H1 (cell line): Measurements from ENCODE around the gene RNPEPL1. TPM values are rescaled to one million over a fixed set of nuclear protein-coding genes. Genes with fewer than 3 reads are reported as not detected.

Source experiments
- CTCF ChIA-PET: fragments of 300-600 bp; sonication (Branson Sonifier 250); formaldehyde crosslinking; loops from one replicate; lab custom pipeline; 2021; ENCODE audit not compliant: partially characterized antibody; lab: Charles Lee
- POLR2A ChIA-PET: fragments of 300-600 bp; sonication (Branson Sonifier 250); formaldehyde crosslinking; loops from one replicate; lab custom pipeline; 2021; ENCODE audit warnings: inconsistent platforms; ENCODE audit not compliant: partially characterized antibody; lab: Charles Lee
- DNase-seq, 2 experiments: peaks; one replicate each; pipeline versions ENCODE4 v3.0.0 to v3.0.0-alpha.2; 2010 to 2022; ENCODE audit warnings: low spot score in 2 of 2, low read depth in 1 of 2, mixed read lengths in 1 of 2
- FAIRE-seq: peaks from 2 replicates; lab custom pipeline; 2011; peaks lifted over from hg19 to GRCh38; lab: Jason Lieb, UNC
- H2AFZ ChIP-seq: 2 replicates; pipeline ENCODE4 v1.8.1; 2012; ENCODE audit warnings: low read length, inconsistent platforms
- H2AK5ac ChIP-seq: 2 replicates; pipeline ENCODE4 v1.6.1; 2013; ENCODE audit warnings: low read depth, low read length
- H2BK120ac ChIP-seq: replicated peaks from 2 replicates; pipeline ENCODE3; 2013; ENCODE audit warnings: low read depth, low read length, inconsistent platforms
- H2BK12ac ChIP-seq: 2 replicates; pipeline ENCODE4 v1.6.1; 2013; ENCODE audit warnings: low read depth, low read length
- H2BK15ac ChIP-seq: 2 replicates; pipeline ENCODE4 v1.6.1; 2013; ENCODE audit warnings: low read length
- H2BK20ac ChIP-seq: 2 replicates; pipeline ENCODE4 v1.6.1; 2013; ENCODE audit warnings: low read length
- H2BK5ac ChIP-seq: 2 replicates; pipeline ENCODE4 v1.6.1; 2013; ENCODE audit warnings: low read depth, low read length
- H3K14ac ChIP-seq: 2 replicates; pipeline ENCODE4 v1.6.1; 2013; ENCODE audit warnings: inconsistent platforms; ENCODE audit not compliant: insufficient read length
- H3K18ac ChIP-seq: 2 replicates; pipeline ENCODE4 v1.6.1; 2013; ENCODE audit warnings: low read length; ENCODE audit errors: extremely low read depth
- H3K23ac ChIP-seq: 2 replicates; pipeline ENCODE4 v1.6.1; 2013; ENCODE audit warnings: inconsistent platforms; ENCODE audit not compliant: insufficient read length
- H3K23me2 ChIP-seq: 2 replicates; pipeline ENCODE4 v1.6.1; 2013; ENCODE audit warnings: low read depth, low read length
- H3K27ac ChIP-seq: 2 replicates; pipeline ENCODE4 v1.6.1; 2011; ENCODE audit warnings: low read depth, low read length, inconsistent platforms
- H3K27me3 ChIP-seq, 4 experiments: replicated peaks in 1 of 4; 1 replicate in 1 of 4; 2 replicates in 3 of 4; pipeline versions ENCODE4 v1.6.1 to v1.8.1; 2011 to 2013; ENCODE audit warnings: low read length in 3 of 4, mild to moderate bottlenecking in 3 of 4, inconsistent platforms in 2 of 4, mixed read lengths in 2 of 4, moderate library complexity in 1 of 4; ENCODE audit not compliant: control insufficient read depth in 3 of 4, insufficient read depth in 3 of 4; ENCODE audit errors: extremely low read depth in 1 of 4
- H3K36me3 ChIP-seq, 4 experiments: 2 replicates each; pipeline versions ENCODE4 v1.6.1 to v1.8.1; 2011 to 2013; ENCODE audit warnings: mild to moderate bottlenecking in 4 of 4, low read length in 3 of 4, moderate library complexity in 2 of 4, control low read depth in 1 of 4, inconsistent platforms in 1 of 4; ENCODE audit not compliant: insufficient read depth in 4 of 4, control insufficient read depth in 2 of 4
- H3K4ac ChIP-seq: replicated peaks from 2 replicates; pipeline ENCODE3; 2013; ENCODE audit warnings: low read length, low read depth, mixed read lengths, inconsistent platforms; ENCODE audit not compliant: insufficient read length
- H3K4me1 ChIP-seq, 4 experiments: replicated peaks in 1 of 4; 1 replicate in 1 of 4; 2 replicates in 3 of 4; pipeline versions ENCODE4 v1.6.1 to v1.8.1; 2011 to 2013; ENCODE audit warnings: low read length in 3 of 4, inconsistent platforms in 2 of 4, mixed read lengths in 1 of 4; ENCODE audit not compliant: insufficient read depth in 4 of 4, control insufficient read depth in 3 of 4
- H3K4me2 ChIP-seq, 2 experiments: 2 replicates each; pipeline versions ENCODE4 v1.6.1 to v1.8.1; 2011 to 2013; ENCODE audit warnings: low read depth in 2 of 2, low read length in 2 of 2, control low read depth in 1 of 2, inconsistent platforms in 1 of 2, mild to moderate bottlenecking in 1 of 2; ENCODE audit not compliant: insufficient read depth in 1 of 2
- H3K4me3 ChIP-seq, 4 experiments: fragments of 200-600, 300-600 bp in 1 of 4; sonication (generic), shearing (Covaris generic), sonication (Bioruptor Twin) in 1 of 4; 2 replicates each; pipeline versions ENCODE4 v1.5.1 to v1.8.1; 2011 to 2016; ENCODE audit warnings: low read length in 4 of 4, low read depth in 3 of 4, control low read depth in 2 of 4, inconsistent platforms in 2 of 4, mild to moderate bottlenecking in 2 of 4, mixed read lengths in 1 of 4, moderate library complexity in 1 of 4; ENCODE audit not compliant: insufficient read depth in 2 of 4; ENCODE audit errors: extremely low read depth in 1 of 4
- H3K56ac ChIP-seq: replicated peaks from 2 replicates; pipeline ENCODE3; 2013; ENCODE audit warnings: low read depth, mild to moderate bottlenecking, mixed read lengths, low read length, inconsistent platforms; ENCODE audit not compliant: insufficient read length
- H3K79me1 ChIP-seq: 2 replicates; pipeline ENCODE4 v1.6.1; 2013; ENCODE audit warnings: low read depth, low read length, control low read depth
- H3K79me2 ChIP-seq, 2 experiments: 2 replicates each; pipeline versions ENCODE4 v1.6.1 to v1.8.1; 2012 to 2013; ENCODE audit warnings: low read length in 2 of 2, mild to moderate bottlenecking in 2 of 2, inconsistent platforms in 1 of 2; ENCODE audit not compliant: insufficient read depth in 2 of 2, control insufficient read depth in 1 of 2
- H3K9ac ChIP-seq, 4 experiments: replicated peaks in 1 of 4; 1 replicate in 1 of 4; 2 replicates in 3 of 4; pipeline versions ENCODE4 v1.6.1 to v1.8.1; 2011 to 2013; ENCODE audit warnings: low read depth in 3 of 4, low read length in 3 of 4, control low read depth in 2 of 4, mild to moderate bottlenecking in 2 of 4, moderate library complexity in 2 of 4, inconsistent platforms in 1 of 4; ENCODE audit errors: extremely low read depth in 1 of 4
- H3K9me3 ChIP-seq, 2 experiments: 2 replicates each; pipeline versions ENCODE4 v1.6.1 to v1.8.1; 2012 to 2013; ENCODE audit warnings: mild to moderate bottlenecking in 2 of 2, moderate library complexity in 2 of 2, control low read depth in 1 of 2, inconsistent platforms in 1 of 2, low read depth in 1 of 2, low read length in 1 of 2, mixed read lengths in 1 of 2; ENCODE audit not compliant: insufficient read depth in 2 of 2
- H4K20me1 ChIP-seq, 2 experiments: replicated peaks in 1 of 2; 2 replicates each; pipeline versions ENCODE3 to v1.8.1; 2011 to 2013; ENCODE audit warnings: inconsistent platforms in 2 of 2, low read length in 2 of 2, mild to moderate bottlenecking in 1 of 2; ENCODE audit not compliant: insufficient read depth in 2 of 2, control insufficient read depth in 1 of 2
- H4K5ac ChIP-seq: 2 replicates; pipeline ENCODE4 v1.6.1; 2013; ENCODE audit warnings: low read length, low read depth, mixed read lengths, inconsistent platforms; ENCODE audit not compliant: insufficient read length
- H4K8ac ChIP-seq: 2 replicates; pipeline ENCODE4 v1.8.0; 2013; ENCODE audit warnings: mild to moderate bottlenecking, moderate library complexity, low read length, inconsistent platforms; ENCODE audit not compliant: insufficient read depth; ENCODE audit errors: extremely low read depth
- H4K91ac ChIP-seq: replicated peaks from 2 replicates; pipeline ENCODE3; 2013; ENCODE audit warnings: low read length, mixed read lengths, inconsistent platforms; ENCODE audit not compliant: insufficient read length
- BCL11A ChIP-seq, 2 experiments: IDR thresholded peaks; one replicate each; pipeline ENCODE4 v1.6.1; 2011; ENCODE audit warnings: low read depth in 2 of 2, low read length in 2 of 2, mild to moderate bottlenecking in 2 of 2
- CBX8 ChIP-seq: fragments of 300-800, 300-1000 bp; sonication (generic); IDR thresholded peaks from 2 replicates; pipeline ENCODE4 v1.7.1; 2016; ENCODE audit warnings: low read depth, low read length, borderline replicate concordance
- CEBPB ChIP-seq: IDR thresholded peaks from 2 replicates; pipeline ENCODE4 v1.6.1; 2012; ENCODE audit warnings: low read depth, low read length
- CHD2 ChIP-seq: IDR thresholded peaks from 2 replicates; pipeline ENCODE4 v1.6.1; 2012; ENCODE audit warnings: low read length, improper control_type of control experiment
- GABPA ChIP-seq: IDR thresholded peaks from 2 replicates; pipeline ENCODE4 v1.6.1; 2011; ENCODE audit warnings: mild to moderate bottlenecking, low read length, moderate library complexity, borderline replicate concordance; ENCODE audit not compliant: insufficient read depth
- KDM1A ChIP-seq: fragments of 200-600, 300-600 bp; sonication (generic); IDR thresholded peaks from 2 replicates; pipeline ENCODE4 v1.7.1; 2016; ENCODE audit warnings: mild to moderate bottlenecking, low read length, borderline replicate concordance
- PHF8 ChIP-seq: fragments of 200-600 bp; sonication (generic); conservative IDR thresholded peaks from 2 replicates; pipeline ENCODE4 v1.7.1; 2012; ENCODE audit warnings: low read depth, mild to moderate bottlenecking, inconsistent platforms, low read length, moderate library complexity
- RBBP5 ChIP-seq: IDR thresholded peaks from 2 replicates; pipeline ENCODE4 v1.7.1; 2012; ENCODE audit warnings: low read depth, mild to moderate bottlenecking, inconsistent platforms, low read length, moderate library complexity, borderline replicate concordance
- SIX5 ChIP-seq: IDR thresholded peaks from 2 replicates; pipeline ENCODE4 v1.6.1; 2011; ENCODE audit warnings: mild to moderate bottlenecking, low read depth, low read length
- TAF7 ChIP-seq: optimal IDR thresholded peaks from 2 replicates; pipeline ENCODE3; 2011; ENCODE audit warnings: low read depth, mild to moderate bottlenecking, inconsistent platforms, low read length, moderate library complexity, borderline replicate concordance
- TCF12 ChIP-seq: IDR thresholded peaks from 2 replicates; pipeline ENCODE4 v1.6.1; 2011; ENCODE audit warnings: low read depth, mild to moderate bottlenecking, low read length
- WGBS, 2 experiments: shearing (Covaris generic) in 1 of 2; methylation state at CpG; one replicate each; pipeline versions ENCODE4 v1.1.6 to v1.1.7; 2013 to 2015; ENCODE audit warnings: low lambda C conversion rate in 2 of 2, mixed read lengths in 2 of 2, inconsistent platforms in 1 of 2, low coverage in 1 of 2, missing lambda C conversion rate in 1 of 2; ENCODE audit not compliant: insufficient replicate concordance in 2 of 2, insufficient coverage in 1 of 2, insufficient read length in 1 of 2; ENCODE audit errors: extremely low coverage in 1 of 2, missing lambda C conversion rate in 1 of 2; 5-methylcytosine and 5-hydroxymethylcytosine counted together
- polyA plus RNA-seq, 7 experiments: library from polyadenylated mRNA; depleted of rRNA in 3 of 7; stranded (reverse) in 5 of 7; unstranded in 2 of 7; fragments of >200 nt in 5 of 7; fragments of 200-250 nt in 2 of 7; gene quantifications; 1 replicate in 5 of 7; 2 replicates in 1 of 7; 4 replicates in 1 of 7; pipeline versions ENCODE4 v1.2.1 to v1.2.3, GENCODE V29; 2011 to 2013; ENCODE audit warnings: missing spikeins in 2 of 7, mixed read lengths in 2 of 7
- total RNA-seq: library from RNA; stranded (reverse); fragmentation: NEBNext Ultra II Directional; extraction: Animal tissue kit (Norgen Biotek cat#: 25700); gene quantifications from 2 replicates; pipeline ENCODE4 v1.2.1, GENCODE V29; 2021
- TF ChIP-seq, protein P1 (sequence below): IDR thresholded peaks from 2 replicates; pipeline ENCODE4 v1.6.1; 2012; ENCODE audit warnings: inconsistent platforms

Gene RNPEPL1
- total and polyA plus RNA-seq, 2 of the 8 experiments (the other 6 are each of a cell fraction or from before 2014, with no cell fraction given), result 9.0 to 11.3 TPM

DNA sequence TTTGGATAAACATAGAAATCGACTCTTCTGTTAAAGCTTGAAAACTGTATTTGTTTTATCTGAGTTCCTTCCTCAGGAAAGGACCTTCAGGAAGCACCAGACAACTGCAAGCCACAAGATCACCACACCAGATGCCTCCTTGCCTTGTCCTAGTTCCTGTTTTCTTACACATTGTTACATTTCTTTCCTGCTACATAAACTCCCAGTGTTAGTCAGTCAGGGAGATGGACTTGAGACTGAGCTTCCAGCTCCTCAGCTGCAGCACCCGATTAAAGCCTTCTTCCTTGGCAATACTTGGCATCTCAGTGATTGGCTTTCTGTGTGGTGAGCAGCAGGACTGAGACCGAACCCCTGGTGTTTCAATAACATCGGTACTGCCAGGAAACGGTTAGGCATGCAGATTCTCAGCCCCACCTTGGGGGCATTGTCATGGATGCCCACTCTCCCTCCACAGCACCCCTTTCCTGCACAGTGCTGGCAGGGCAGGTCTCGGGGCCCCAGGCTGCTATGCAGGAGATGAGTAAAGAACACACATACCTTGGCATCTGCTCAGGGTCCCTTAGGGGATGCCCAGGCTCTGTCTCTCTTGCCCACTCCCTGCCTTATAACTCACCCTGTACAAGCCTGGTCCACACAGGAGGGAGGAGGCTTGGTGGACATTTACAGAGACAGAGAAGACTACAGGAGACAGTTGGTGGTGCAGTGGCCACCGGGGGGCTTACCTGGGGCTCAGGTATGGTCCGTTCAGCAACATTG, 43.1 kb upstream of the RNPEPL1 start:
- no peak overlapping the region for H3K18ac ChIP-seq
- H3K4me3 ChIP-seq, result no peak overlapping the region
- TF ChIP-seq SIX5, result no peak
- TF ChIP-seq CEBPB, result no peak
- TF ChIP-seq KDM1A, result no peak
- no peak for TF ChIP-seq GABPA
- no peak for TF ChIP-seq CHD2
- no peak for TF ChIP-seq BCL11A (IDR thresholded peaks at IDR 0.05; ENCODE audit: low read depth in 2 of 2, low read length in 2 of 2)
- TF ChIP-seq RBBP5, result no peak
- TF ChIP-seq CBX8, result no peak
- no peak for TF ChIP-seq TAF7
- TF ChIP-seq PHF8, result no peak
- TF ChIP-seq, protein P1, sequence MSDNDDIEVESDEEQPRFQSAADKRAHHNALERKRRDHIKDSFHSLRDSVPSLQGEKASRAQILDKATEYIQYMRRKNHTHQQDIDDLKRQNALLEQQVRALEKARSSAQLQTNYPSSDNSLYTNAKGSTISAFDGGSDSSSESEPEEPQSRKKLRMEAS, result no peak
- no peak for TF ChIP-seq TCF12
- H4K91ac ChIP-seq, result no peak overlapping the region
- peaks cover 0 to 9% (median 7%) of the 10 kb centered on the region in 4 experiments; a peak in 4 of 7 replicates for H3K27me3 ChIP-seq
- FAIRE-seq, result no peak
- H3K79me2 ChIP-seq, result no peaks in the 10 kb centered on the region
- no peak overlapping the region for H3K23ac ChIP-seq
- peaks cover 0 to 5% (median 3%) of the 10 kb centered on the region in 4 experiments; a peak in 4 of 7 replicates for H3K4me1 ChIP-seq
- no peak overlapping the region for H2BK5ac ChIP-seq
- H4K20me1 ChIP-seq, result peaks cover 0 to 5% of the 10 kb centered on the region in 2 experiments
- no peak overlapping the region for H2BK15ac ChIP-seq
- no peak overlapping the region for H2AK5ac ChIP-seq
- H2BK120ac ChIP-seq, result no peak overlapping the region
- peak in 1 of 2 experiments; percentile 8 for DNase-seq
- H3K4ac ChIP-seq, result no peak overlapping the region
- H3K9ac ChIP-seq, result no peak overlapping the region
- ChIA-PET POLR2A (no interaction called here), CTCF (interaction anchor here (3.4 kb wide), 1 partner anchor 12 kb away, joined by 14 read pairs; no protein-coding TSS in a partner anchor)
- no peak overlapping the region for H4K5ac ChIP-seq
- H3K27ac ChIP-seq, result no peak overlapping the region
- H3K23me2 ChIP-seq, result peaks cover 12% of the 10 kb centered on the region; the same call in 1 of the 2 replicates
- peaks cover 29 to 62% of the 10 kb centered on the region in 2 experiments for H3K9me3 ChIP-seq
- no peaks in the 10 kb centered on the region; the same call in 1 of the 2 replicates for H3K79me1 ChIP-seq
- no peak overlapping the region for H3K14ac ChIP-seq
- no peak overlapping the region for H4K8ac ChIP-seq
- no peak overlapping the region for H2AFZ ChIP-seq
- H3K56ac ChIP-seq, result no peak overlapping the region
- no peak overlapping the region for H3K4me2 ChIP-seq
- H3K36me3 ChIP-seq, result no peaks in the 10 kb centered on the region; a peak in 1 of 8 replicates
- WGBS, 2 experiments, result 73% methylated on average over 8 of the region's 8 CpGs; no CpG with 5 or more reads in 1 of the 2 experiments
- no peak overlapping the region for H2BK20ac ChIP-seq
- no peak overlapping the region for H2BK12ac ChIP-seq
